Mucosa of rectum (tissue), 2 donors: ENCODE results near the gene ELK3.

Experiments
- H3K27ac ChIP-seq, 2 donors: one replicate each; pipeline ENCODE4 v1.7.0; 2013; ENCODE audit warnings: inconsistent platforms in 2 of 2, low read depth in 2 of 2, low read length in 2 of 2
- H3K27me3 ChIP-seq, 2 donors: one replicate each; pipeline ENCODE4 v1.7.0; 2013; ENCODE audit warnings: low read length in 2 of 2; ENCODE audit not compliant: control insufficient read depth in 2 of 2, insufficient read depth in 2 of 2
- H3K36me3 ChIP-seq, 2 donors: one replicate each; pipeline ENCODE4 v1.7.0; 2013; ENCODE audit warnings: low read length in 2 of 2; ENCODE audit not compliant: control insufficient read depth in 2 of 2, insufficient read depth in 2 of 2
- H3K4me1 ChIP-seq, 2 donors: one replicate each; pipeline ENCODE4 v1.7.0; 2013; ENCODE audit warnings: low read length in 2 of 2, mild to moderate bottlenecking in 1 of 2; ENCODE audit not compliant: control insufficient read depth in 2 of 2, insufficient read depth in 2 of 2
- H3K4me3 ChIP-seq, 2 donors: one replicate each; pipeline ENCODE4 v1.7.0; 2013; ENCODE audit warnings: low read length in 2 of 2
- H3K9ac ChIP-seq, 2 donors: one replicate each; pipeline ENCODE4 v1.7.0; 2013; ENCODE audit warnings: low read length in 2 of 2, low read depth in 1 of 2, mild to moderate bottlenecking in 1 of 2
- H3K9me3 ChIP-seq, 2 donors: one replicate each; pipeline ENCODE4 v1.7.0; 2013; ENCODE audit warnings: low read length in 2 of 2; ENCODE audit not compliant: control insufficient read depth in 2 of 2
- donor health status: healthy.
- donor health status: Normal muscosa, but diverticular disease.

Gene ELK3

DNA sequence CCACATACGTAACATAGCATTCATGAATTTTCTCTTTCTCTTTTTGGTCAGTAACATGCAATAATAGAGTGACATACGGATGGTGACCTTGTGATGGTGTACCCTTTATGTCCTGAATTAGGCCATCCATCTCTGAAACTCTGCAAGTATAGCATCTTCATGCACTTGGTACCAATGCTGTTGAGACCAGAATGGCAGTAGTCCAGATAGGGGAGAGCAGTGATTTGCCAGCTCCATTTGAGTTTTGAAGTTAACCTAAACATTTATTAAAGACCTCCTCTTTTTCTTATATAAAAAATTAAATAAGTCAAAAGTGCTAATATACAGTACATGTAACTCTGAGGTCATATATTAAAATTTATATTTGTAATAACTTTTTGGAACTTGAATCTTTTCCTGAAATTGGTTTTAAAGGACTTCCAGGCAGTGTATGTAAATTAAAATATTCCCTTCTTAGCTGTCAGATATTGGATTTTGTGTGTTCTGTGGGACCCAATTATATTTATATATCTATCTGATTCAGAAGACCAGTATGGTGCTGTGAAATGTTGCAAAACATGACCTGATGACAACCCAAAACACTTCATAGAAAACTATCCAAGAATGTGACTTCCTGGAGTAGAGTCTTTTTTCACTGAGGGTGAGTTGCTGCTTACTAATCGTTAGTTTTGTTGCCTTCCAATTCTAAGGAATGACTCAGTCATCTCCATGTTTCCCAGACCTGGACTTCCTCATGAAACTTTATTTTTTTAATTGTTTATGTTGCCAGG, 3.5 kb downstream of the ELK3 start:
- Histone ChIP-seq H3K36me3 (no peaks in the 10 kb centered on the region), H3K9me3 (no peaks in the 10 kb centered on the region), H3K27me3 (no peaks in the 10 kb centered on the region), H3K4me3 (no peak overlapping the region), H3K4me1 (peaks cover 0 to 2% of the 10 kb centered on the region in 2 donors), H3K27ac (no peak overlapping the region), H3K9ac (no peak overlapping the region)

DNA sequence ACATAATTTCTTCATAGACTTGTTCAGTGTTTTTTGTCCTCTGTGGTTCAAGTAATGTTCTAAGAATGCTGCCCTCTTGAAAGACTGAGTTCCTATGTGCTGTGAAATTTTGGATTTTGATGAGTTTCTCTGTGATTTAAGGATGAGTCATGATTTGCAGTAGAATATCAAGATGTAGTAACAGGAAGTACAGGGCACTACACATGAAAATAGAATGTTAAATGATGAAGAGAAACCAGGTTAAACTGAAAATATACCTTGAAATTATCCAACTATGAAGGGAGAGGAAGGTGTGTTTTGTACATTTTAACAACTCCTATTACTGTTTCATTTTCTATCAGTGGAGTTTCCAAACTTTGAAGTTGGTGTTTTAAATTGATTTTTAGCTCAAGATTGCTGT, 4.8 kb downstream of the ELK3 start:
- H3K27ac ChIP-seq = no peak overlapping the region
- H3K27me3 ChIP-seq = no peaks in the 10 kb centered on the region
- peaks cover 0 to 2% of the 10 kb centered on the region in 2 donors for H3K4me1 ChIP-seq
- H3K9ac ChIP-seq = no peak overlapping the region
- H3K9me3 ChIP-seq = no peaks in the 10 kb centered on the region
- H3K4me3 ChIP-seq = no peak overlapping the region
- no peaks in the 10 kb centered on the region for H3K36me3 ChIP-seq

DNA sequence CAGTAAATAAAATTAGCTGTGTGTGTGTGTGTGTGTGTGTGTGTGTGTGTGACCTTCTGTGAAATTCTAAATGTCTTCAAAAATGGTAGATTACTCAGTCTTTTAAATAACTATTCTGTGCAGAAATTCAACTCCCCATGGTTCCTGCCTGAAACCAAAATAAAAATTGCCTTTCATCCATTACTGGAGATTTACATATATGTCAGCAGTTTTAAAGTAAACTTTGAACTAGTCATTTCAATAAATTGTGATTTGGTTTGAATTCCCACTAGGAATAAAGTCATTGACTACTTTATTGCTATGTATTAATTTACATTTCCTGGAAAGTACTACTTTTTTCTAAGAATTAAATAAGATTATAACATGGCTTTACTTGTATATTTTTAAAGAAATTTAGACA, 5.3 kb downstream of the ELK3 start:
- Histone ChIP-seq H3K36me3 (no peaks in the 10 kb centered on the region), H3K4me3 (no peak overlapping the region), H3K27me3 (no peaks in the 10 kb centered on the region), H3K9me3 (no peaks in the 10 kb centered on the region), H3K27ac (no peak overlapping the region), H3K9ac (no peak overlapping the region), H3K4me1 (peaks cover 0 to 2% of the 10 kb centered on the region in 2 donors)

DNA sequence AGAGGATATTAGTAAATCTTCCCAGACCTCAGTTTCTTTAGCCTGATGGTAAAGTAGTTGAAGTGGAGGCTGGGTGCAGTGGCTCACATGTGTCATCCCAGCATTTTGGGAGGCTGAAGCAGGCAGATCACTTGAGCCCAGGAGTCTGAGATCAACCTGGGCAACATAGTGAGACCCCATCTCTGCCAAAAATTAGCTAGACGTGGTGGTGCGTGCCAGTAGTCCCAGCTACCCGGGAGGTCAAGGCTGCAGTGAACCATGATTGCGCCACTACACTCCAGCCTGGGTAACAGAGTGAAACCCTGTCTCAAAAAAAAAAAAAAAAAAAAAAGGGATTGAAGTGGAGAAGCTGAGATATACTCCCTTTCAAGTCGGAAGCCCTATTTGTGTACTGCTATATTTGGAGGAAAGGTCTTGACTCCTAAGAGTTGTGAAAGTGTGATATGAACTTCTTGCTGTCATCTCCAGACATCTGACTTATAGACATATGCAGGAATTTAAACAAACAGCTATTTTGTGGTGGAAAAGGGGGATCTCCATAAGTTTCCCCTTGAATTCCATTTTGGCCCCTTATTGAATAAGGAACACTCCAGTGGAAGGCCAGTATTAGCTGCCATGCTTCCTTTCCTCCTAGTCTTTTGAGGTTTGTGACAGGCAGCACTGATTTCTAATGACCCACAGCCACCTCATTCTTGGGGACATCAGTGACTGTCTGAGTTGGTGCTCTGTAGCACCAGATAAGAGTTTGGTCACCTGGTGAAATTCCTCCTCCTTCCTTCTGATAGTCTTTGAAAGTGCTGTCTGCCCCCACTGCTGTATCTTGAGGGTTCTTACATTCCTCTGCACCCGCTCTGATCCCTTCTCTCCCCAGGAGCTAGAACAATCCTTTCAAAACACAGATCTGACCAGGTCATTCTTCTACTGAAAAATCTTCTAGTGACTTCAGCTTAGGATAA, 7.4 kb downstream of the ELK3 start:
- no peak overlapping the region for H3K9ac ChIP-seq
- no peaks in the 10 kb centered on the region for H3K9me3 ChIP-seq
- no peak overlapping the region for H3K4me3 ChIP-seq
- no peaks in the 10 kb centered on the region for H3K36me3 ChIP-seq
- H3K4me1 ChIP-seq = no peaks in the 10 kb centered on the region
- no peaks in the 10 kb centered on the region for H3K27me3 ChIP-seq
- no peak overlapping the region for H3K27ac ChIP-seq

DNA sequence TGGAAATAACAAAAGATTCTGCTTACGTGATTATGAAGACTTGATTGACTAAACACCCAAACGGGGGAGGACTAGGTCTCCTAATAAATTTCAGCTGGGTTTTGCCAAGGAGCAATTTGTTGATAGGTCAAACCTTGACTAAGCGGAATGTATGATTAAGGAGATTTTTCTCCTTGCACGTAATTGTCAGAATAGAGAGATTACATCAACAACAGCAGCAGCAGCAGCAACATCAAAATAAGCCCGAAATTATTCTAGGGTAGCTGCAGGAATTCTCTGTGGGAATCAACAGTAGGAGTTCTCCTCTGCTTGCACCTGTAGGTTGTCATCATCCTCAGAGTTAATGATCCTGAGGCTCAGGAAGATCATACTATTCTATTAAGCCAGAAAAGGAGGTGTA, 10.2 kb downstream of the ELK3 start:
- H3K4me3 ChIP-seq = no peak overlapping the region
- H3K27me3 ChIP-seq = no peaks in the 10 kb centered on the region
- no peaks in the 10 kb centered on the region for H3K36me3 ChIP-seq
- no peak overlapping the region for H3K9ac ChIP-seq
- no peaks in the 10 kb centered on the region for H3K9me3 ChIP-seq
- peaks cover 0 to 4% of the 10 kb centered on the region in 2 donors for H3K4me1 ChIP-seq
- no peak overlapping the region for H3K27ac ChIP-seq

DNA sequence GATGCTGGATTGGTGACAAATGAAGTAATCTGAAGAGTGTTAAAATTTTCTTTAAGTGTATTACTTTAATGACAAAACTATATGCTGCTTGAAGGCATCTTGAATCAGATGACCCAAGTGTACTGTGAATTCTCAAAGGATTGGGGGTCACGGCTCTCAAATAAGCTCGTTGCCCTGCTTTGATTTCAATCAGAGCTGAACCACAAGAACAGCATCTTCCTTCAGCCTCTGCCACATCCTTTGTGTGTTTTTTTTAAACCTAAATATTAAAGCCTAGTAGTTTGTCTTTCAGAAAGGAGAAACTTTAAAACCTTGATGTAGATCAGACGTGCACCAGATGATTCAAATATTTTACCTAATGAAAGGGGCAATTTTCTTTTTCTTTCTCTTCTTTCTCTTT, 11.7 kb downstream of the ELK3 start:
- Histone ChIP-seq H3K27ac (no peak overlapping the region), H3K9me3 (no peaks in the 10 kb centered on the region), H3K27me3 (no peaks in the 10 kb centered on the region), H3K4me3 (no peak overlapping the region), H3K36me3 (no peaks in the 10 kb centered on the region), H3K9ac (no peak overlapping the region), H3K4me1 (peaks cover 0 to 4% of the 10 kb centered on the region in 2 donors)

DNA sequence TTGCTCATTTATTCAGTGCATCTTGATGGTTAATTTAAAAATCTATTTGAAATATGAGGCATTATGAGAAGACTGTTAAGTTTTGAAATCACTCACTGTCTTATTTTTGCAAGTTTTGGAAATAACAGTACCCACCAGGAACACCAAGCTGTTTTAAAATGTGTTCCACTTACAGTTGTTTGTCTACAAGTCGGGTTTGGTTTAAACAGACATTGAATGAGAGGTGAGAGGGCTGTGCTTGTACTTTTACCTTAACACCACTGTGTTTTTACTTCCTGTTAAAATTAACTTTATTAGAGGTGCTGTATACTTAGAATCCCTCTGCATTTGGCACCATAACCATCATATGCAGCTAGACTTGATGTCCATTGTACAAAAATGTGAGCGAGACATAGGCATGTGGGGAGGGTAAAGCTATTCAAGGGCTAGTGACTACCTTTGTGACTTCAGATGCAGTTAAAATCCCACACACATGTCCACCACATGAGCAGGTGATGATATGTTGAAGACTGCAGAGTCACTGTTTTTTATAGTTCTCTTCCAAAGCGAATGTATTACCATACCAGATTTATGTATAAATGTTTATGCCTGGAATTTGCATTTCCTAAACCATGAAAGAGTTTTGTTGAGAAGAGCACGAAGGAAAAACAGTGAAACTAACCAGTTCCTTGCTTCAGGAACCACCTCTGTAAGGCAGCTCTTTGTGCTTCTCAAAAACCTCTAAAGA, 12.9 kb downstream of the ELK3 start:
- no peaks in the 10 kb centered on the region for H3K36me3 ChIP-seq
- H3K9me3 ChIP-seq = no peaks in the 10 kb centered on the region
- no peaks in the 10 kb centered on the region for H3K27me3 ChIP-seq
- H3K9ac ChIP-seq = no peak overlapping the region
- H3K4me3 ChIP-seq = no peak overlapping the region
- H3K27ac ChIP-seq = no peak overlapping the region
- peaks cover 1 to 4% of the 10 kb centered on the region in 2 donors for H3K4me1 ChIP-seq

DNA sequence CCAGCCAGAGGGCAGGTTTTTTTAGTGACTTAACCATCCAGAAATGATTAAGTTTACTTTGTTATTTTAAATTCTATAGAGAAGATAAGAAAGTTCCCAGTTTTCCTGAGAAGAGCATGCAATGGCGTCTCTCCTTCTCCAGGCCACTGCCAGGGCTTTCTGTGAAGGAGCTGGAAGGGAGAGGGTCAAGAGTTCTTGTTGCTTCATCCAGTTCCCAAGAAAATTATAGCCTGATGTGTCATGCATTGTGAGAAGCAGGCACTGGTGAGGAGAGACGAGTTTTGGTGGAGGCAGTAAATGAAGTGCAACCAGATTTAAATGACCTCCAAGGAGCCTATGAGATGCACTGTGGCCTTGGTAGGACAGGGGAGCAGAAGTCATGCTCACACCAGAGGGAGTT, 14.2 kb downstream of the ELK3 start:
- Histone ChIP-seq H3K27ac (no peak overlapping the region), H3K36me3 (no peaks in the 10 kb centered on the region), H3K4me1 (peaks cover 7 to 8% of the 10 kb centered on the region in 2 donors), H3K9ac (no peak overlapping the region), H3K4me3 (no peak overlapping the region), H3K27me3 (no peaks in the 10 kb centered on the region), H3K9me3 (no peaks in the 10 kb centered on the region)

DNA sequence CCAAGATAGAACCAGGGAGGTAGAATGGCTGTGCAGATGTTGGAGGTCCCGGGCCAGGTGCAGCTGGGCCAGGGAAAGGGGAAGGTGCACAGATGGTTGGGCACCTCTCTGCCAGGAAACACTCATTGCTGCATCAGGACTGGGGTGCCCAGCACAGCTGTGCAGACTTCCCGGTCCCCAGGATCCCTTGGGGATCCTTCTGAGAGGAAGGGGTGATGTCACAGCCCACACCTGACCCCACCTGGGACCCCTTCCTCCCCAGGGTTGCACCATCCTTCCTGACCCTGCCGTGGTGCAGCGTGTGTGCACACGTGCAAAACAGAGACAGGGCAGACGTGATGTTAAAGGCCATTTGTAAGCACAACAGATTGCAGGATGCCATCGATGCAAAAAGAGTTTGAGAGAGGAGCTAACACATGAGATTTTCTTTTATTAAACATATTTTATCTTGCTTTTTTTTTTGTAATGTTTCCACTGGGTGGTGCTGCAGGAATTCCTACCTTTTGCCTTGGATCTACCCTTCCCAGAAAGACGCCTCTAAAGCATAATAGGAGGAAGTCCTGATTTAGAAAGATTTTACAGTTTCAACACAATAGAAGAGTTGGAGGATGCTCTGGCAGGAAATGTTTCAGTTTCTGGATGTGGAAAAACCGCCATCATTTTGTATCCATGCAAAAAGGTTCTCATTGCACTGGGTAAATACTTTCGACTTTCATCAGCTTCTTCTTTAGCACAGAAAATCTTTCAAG, 14.8 kb downstream of the ELK3 start:
- no peak overlapping the region for H3K27ac ChIP-seq
- H3K9me3 ChIP-seq = no peaks in the 10 kb centered on the region
- no peak overlapping the region for H3K9ac ChIP-seq
- peaks cover 7 to 8% of the 10 kb centered on the region in 2 donors for H3K4me1 ChIP-seq
- no peaks in the 10 kb centered on the region for H3K27me3 ChIP-seq
- no peaks in the 10 kb centered on the region for H3K36me3 ChIP-seq
- H3K4me3 ChIP-seq = no peak overlapping the region
